NCI-H2107 treated with DMSO at 0.1 percent for 48 hours (cell line): ENCODE data around the gene ZNF862.
"Not testable (repeated sequence)": the region's sequence is repeated elsewhere in the genome, so short reads cannot be mapped to it uniquely, and the experiment has no call there.

Source experiments
- DNase-seq: peaks from one replicate; lab custom pipeline; 2025; ENCODE audit not compliant: unreplicated experiment; lab: John Stamatoyannopoulos, UW

Gene ZNF862

DNA sequence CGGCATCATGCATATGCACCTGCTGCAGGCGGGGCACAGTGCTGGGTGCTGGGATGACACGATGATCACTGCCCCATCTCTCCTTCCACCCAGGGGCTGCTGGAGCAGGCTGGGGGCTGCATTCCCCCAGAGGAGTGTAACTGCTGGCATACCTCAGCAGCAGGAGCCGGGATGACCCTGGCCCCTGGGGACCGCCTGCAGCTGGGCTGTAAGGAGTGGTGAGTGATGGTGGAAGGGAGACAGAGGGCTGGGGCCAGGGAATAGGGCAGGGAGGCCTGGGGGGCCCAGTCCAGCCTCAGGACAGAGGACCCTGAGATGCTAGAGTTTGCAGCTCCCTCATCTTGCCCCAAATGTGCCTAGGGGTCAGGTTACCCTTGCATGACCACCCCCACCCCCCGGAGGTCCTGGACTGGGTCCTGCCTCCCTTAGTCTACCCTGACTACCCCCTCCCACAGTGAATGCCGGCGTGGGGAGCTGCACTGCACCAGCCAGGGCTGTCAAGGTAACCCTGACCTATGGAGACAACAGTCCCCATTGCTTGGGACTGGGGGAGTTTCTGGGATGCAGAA is 14.5 kb upstream of the ZNF862 start:
- DNase-seq: no peak

DNA sequence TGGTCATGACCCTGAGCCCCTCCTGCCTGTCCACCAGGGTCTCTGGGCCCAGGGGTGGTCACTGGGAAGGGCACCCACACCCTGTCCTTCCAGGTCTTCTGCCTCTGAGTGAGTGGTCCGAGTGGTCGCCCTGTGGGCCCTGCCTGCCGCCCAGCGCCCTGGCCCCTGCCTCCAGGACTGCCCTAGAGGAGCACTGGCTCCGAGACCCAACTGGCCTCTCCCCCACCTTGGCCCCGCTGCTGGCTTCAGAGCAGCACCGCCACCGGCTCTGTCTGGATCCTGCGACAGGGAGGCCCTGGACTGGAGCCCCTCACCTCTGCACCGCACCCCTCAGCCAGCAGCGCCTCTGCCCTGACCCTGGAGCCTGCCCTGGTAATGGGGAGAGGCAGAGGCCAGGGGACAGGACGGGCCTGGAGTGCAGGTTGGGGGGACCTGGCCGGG is 13.9 kb upstream of the ZNF862 start:
- no peak for DNase-seq

DNA sequence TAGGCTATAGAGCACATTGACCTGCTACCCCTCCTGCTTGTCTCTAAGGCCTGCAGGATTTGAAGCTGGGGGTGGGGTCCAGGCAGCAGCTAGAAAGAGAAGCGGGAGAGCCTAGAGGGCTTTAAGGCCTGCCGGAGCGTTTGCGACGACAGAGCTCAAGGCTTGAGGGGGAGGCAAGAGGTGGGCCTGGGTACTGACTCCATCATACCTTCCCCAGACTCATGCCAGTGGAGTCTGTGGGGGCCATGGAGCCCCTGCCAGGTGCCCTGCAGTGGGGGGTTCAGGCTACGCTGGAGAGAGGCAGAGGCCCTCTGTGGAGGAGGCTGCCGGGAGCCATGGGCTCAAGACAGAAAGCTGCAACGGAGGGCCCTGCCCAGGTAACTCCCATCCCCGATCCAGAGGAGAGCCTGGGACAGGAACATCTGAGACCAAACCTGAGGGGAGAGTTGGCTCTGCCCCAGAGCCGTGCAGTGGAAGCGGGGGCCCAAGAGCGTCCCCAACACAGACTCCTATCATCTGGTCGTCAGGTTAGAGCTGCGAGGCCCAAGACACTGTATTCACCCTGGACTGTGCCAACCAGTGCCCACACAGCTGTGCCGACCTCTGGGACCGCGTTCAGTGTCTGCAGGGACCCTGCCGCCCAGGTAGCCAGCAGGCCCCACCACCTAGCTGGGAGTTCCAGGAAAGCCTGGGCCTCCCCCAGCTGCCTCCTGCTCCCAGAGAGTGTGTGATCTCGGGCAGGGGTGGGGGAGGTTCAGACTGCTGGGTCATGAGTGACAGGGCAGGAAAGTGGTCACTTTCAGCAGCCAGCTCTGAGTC is 13.2 kb upstream of the ZNF862 start:
- DNase-seq: no peak

DNA sequence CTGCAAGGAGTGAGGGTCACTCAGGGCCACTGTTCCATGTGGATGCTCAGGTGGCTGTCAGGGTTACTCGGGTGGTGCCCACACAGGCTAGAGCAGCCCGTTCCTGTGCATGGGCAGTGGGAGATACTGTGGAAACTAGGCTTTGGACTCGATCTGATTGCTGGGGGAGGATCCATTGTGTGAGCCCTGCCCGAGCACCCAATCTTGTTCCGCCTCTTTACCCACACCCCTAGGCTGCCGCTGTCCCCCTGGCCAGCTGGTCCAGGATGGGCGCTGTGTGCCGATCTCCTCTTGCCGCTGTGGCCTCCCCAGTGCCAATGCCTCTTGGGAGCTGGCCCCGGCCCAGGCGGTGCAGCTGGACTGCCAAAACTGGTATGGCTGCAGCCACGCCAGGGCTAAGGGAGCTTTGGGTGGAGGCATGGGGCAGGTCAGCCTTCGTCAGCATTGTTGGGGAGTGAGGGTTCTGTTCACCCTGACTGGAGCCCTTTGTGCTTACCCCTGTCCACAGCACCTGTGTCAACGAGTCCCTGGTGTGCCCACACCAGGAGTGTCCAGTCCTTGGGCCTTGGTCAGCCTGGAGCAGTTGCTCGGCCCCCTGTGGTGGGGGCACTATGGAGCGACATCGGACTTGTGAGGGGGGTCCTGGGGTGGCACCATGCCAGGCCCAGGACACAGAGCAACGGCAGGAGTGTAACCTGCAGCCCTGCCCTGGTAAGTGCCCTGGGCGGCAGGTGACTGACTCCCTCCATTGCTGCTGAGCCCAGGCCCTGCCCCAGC is 12.4 kb upstream of the ZNF862 start:
- DNase-seq: no peak

DNA sequence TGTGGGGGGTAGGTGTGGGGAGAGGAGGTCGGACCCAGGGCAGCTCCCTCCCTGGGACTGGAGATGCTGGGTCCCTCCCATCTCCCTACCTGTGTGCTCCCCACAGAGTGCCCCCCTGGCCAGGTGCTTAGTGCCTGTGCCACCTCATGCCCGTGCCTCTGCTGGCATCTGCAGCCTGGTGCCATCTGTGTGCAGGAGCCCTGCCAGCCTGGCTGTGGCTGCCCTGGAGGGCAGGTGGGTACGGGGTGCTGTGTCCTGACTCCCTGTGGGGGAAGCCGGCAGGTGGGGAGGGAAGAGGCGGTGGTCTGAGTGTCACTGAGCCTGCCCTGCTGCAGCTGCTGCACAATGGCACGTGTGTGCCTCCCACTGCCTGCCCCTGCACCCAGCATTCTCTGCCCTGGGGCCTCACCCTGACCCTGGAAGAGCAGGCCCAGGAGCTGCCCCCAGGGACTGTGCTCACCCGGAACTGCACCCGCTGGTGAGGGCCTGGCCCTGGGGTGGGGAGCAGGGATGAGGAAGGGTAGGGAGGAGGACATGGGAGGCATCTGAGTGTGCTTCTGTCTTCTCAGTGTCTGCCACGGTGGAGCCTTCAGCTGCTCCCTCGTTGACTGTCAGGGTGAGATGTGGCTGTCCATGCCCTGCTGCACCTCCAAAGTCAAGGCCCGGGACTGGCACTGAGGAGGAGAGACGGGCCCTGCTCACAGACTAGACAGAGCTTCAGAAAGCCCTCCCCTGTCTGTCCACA is 11.7 kb upstream of the ZNF862 start:
- peak; percentile 25 for DNase-seq

DNA sequence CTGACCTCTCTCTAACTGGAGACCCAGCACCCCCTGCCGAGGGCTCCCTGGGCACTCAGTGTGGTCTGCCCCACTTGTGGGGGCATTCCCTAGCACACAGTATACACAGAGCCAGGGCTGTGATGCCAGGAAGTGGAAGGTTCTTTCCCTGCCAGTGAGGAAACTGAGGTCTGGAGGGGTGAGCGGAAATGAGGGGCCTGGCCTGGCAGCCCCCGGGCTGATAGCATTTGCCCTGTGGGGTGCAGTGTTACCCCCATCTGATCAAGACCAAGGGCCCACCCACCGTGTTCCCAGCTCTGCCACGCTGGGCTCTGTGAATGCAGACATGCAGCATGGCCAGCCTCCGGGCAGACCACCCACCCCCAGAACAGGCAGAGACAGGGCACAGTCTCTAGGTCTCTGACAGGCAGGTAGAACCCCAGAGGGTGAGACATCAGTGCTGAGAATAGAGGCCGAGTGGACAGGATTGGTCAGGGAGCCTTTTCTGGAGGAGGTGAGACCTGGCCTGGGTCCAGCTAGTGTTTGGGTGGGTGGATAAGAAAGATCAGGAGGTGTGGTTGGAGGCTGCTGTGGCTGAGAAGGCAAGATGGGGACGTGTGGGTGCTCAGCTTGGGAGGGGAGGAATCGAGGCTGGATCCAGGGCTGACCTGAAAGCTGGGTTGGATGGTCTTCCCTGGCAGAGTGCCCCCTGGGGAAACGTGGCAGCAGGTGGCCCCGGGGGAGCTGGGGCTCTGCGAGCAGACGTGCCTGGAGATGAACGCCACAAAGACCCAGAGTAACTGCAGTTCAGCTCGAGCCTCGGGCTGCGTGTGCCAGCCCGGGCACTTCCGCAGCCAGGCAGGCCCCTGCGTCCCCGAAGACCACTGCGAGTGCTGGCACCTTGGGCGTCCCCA is 10.8 kb upstream of the ZNF862 start:
- DNase-seq: no peak

DNA sequence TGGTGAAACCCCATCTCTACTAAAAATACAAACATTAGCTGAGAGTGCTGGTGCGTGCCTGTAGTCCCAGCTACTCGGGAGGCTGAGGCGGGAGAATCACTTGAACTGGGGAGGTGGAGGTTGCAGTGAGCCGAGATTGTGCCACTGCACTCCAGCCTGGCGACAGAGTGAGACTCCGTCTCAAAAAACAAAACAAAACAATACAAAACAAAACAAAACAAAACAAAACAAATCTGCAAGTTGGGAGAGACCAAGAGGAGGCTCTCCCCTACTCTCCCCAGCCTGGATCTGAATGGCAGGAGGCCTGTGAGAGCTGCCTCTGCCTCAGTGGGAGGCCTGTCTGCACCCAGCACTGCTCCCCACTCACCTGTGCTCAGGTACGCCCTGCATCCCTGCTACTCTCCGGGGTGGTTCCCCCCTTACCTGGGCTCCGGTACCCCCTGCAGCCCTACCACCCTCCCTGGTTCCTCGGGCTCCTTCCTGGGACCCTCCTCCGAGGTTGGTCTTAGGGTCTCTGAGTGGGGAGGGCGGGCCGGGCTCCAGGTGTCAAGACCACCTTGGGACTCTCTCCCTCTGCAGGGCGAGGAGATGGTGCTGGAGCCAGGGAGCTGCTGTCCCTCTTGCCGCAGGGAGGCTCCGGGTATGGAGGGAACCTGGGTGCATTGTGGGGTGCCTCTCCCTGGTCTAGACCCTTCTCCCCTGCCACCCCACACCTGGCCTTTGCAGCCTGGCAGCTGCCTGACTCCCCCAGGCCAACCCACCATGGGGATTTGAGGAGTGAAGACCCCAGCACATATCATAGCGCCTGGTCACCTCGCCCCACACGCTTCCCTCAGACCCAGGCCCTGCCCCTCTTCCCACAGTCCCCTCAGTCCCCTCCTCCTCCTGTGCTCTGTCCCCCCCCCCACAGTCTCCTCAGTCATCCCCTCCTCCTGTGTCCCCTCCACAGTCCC is 9.5 kb upstream of the ZNF862 start:
- no peak for DNase-seq

DNA sequence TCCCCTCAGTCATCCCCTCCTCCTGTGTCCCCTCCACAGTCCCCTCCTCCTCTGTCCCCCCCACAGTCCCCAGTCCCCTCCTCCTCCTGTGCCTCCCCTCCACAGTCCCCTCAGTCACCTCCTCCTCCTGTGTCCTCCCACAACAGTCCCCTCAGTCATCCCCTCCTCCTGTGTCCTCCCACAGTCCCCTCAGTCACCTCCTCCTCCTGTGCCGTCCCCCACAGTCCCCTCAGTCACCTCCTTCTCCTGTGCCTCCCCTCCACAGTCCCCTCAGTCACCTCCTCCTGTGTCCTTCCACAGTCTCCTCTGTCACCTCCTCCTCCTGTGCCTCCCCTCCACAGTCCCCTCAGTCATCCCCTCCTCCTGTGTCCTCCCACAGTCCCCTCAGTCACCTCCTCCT is 7.6 kb upstream of the ZNF862 start:
- not testable (repeated sequence) for DNase-seq

DNA sequence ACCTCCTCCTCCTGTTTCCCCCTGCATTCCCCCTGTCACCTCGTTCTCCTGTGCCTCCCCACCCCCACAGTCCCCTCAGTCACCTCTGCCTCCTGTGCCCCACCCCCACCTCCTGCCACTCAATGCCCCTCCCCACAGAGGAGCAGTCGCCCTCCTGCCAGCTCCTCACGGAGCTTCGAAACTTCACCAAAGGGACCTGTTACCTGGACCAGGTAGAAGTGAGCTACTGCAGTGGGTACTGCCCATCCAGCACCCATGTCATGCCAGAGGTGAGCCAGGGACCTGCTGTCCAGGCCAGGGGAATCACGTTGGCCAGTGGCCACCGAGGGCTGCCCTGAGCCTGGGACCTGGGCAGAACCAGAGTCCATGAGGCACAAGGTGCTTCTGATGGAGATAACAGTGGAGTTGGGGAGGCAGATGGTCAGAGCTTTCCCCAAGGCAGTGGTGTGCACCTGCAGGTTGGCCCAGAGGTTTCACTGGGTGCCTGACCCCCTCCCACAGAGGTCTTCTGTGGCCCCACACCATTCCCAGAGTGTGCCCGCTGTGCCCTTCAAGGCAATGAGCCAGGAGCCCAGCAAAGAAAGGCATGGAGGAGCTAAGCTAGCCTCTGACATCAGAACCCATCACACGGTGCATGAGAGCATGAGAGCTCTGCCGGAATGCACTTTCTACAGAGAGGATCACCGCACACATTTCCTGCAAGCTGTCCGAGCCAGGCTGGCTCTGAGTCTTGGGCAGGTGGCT is 7.0 kb upstream of the ZNF862 start:
- DNase-seq: no peak

DNA sequence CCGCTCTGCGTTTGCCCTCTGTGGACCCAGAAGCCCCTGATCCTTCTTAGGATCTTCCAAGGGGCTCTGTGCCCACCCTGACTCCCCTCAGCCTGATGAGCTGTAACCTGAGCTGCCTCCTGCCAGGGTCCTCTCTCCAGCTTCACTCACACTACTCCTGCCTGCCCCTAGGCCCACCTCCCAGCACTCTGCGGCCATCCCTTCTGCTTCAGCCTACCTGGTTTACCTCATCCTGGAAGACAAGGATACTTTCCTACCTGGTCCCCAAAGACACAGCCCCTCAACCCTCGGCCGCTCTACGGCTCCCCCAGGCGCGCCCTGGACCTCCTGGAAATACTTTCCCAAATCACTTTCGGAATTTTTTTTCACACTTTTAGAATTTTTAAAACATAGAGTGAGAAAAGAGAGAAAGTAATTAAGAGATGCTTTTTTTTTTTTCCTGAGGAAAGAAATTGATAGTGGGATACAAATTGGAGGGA is 6.4 kb upstream of the ZNF862 start:
- DNase-seq: no peak

DNA sequence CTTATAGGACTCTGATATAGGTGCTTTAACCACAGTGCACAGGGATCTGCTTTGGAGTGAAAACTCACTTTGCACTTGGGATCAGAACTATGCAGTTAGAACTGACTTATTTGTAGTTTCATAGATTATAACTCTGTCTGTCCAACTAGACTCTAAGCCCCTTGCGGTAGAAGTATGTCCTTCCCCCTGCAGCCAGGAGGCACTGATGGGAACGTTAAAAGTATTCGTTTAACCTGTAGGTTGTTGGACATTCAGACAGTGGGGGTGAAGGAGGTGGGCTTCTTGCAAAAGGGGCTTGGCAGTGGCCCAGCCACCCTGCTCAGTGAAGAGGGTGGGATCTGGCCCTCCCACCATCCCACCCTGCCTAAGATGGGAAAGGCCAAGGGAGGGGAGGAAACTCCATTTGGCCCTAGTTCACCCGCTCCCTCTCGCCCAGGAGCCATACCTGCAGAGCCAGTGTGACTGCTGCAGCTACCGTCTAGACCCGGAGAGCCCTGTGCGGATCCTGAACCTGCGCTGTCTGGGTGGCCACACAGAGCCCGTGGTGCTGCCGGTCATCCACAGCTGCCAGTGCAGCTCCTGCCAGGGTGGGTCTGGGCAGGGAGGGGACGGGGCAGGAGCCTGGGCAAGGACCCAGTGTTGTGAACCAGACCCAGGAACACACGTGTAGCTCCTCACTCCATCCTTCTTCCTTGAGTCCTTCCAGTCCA is 5.7 kb upstream of the ZNF862 start:
- DNase-seq: no peak

DNA sequence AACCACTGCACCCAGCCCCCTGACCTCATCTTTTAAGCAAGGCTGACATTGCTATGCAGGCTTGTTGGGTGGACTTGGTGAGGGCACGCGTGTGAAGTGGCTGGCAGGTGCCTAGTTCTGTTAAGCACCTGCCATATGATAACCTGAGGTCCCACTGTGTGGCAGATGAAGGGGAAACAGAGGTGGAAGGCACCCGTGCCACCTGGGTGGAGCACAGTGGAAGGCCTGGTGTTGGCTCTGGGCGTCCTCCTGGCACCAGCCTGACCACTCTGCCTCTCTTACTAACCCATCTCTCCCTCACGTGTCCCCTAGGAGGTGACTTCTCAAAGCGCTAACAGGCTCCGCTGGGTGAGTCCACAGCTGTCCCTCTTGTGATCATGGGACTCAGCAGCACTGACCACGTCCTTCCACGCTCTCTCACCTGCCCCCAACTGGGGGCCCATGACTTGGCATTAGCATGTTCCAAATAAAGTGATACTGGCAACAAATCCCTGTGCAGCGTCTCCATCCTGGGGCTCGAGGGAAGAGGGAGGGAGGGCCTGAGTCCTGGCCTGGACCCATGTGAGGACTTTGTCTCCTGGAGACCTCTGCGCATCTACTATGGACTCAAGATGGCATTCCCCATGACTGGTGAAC is 4.6 kb upstream of the ZNF862 start:
- no peak for DNase-seq

DNA sequence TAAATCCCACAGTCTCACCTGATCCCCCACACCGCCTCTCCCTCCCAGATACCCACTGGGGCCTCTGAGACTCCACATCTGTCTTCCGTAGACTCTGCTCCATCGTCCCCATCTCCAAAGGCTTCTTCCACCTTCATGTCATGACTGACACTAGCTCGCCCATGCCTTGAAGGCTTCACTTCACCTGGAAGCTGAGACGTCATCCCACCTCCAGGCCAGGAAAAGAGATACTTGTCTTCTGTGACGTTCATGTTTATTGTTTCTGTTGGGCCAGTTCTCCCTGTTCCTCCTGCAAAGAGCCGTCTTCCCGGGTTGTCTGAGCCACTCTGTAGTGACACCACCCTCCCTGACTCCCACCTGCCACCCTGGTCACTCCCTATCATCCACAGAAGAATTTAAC is 3.6 kb upstream of the ZNF862 start:
- no peak for DNase-seq

DNA sequence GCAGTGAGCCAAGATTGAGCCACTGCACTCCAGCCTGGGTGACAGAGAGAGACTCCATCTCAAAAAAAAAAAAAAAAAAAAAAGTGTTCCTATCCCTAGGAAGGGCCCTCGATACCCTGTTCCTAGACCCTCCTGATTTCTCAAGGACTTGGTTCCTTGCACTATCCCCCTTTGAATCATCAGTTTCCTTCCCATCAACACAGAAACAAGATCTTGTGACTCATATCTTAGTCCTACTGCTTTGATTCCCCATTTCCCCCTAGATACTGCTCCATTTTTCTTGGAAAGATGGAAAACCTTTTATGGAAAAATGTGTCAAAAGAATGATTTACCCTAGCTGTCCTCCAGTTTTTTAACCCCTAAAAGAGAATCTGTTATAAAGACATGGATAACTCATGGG is 1.7 kb upstream of the ZNF862 start:
- DNase-seq: no peak

DNA sequence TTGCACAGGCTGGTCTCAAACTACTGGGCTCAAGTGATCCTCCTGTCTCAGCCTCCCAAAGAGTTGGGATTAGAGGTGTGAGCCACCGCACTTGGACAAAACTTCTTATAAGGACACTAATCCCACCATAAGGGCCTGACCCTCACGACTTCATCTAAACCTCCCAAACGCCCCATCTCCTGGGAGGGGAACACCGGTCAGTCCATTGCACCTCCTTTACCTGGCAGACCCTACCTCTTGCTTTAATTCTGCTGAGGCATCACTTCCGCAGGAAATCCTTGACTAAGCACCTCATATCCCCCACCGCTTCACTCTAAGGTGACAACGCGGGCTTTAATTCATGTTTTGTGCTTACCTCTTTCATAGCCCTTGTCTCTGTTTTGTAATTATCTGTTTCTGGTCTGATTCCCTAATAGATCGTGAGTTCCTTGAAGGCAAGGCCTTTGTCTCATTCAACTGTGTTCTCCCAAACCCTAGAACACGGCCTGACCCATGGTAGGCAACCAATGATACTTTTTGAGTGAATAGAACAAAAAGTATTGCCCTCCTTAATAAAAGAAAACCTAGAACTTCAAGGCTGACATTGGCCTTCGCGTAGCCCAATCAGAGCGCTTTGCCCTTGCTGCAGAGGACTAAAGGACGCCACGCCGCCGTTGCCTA is 481 bp upstream of the ZNF862 start:
- DNase-seq: no peak

DNA sequence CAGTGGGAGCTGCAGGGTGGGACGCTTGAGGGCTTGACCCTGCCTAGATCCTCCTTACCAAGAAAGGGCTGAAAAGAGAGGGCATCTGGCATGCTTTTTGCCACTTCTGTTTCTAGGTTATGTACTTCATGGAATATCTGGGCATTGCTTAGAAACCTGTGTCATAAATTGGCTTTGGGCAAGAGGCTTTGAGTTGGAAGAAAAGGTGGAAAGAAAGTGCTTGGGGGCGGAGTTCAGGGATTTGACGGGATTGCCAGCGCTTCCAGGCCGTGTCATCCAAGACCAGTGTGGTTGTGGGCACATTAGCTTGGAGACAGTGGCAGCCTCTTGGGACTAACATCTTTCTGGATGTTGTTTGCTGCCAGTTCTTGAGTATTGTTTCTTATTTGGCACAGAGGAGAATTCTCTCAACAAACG is 825 bp downstream of the ZNF862 start:
- DNase-seq: no peak

DNA sequence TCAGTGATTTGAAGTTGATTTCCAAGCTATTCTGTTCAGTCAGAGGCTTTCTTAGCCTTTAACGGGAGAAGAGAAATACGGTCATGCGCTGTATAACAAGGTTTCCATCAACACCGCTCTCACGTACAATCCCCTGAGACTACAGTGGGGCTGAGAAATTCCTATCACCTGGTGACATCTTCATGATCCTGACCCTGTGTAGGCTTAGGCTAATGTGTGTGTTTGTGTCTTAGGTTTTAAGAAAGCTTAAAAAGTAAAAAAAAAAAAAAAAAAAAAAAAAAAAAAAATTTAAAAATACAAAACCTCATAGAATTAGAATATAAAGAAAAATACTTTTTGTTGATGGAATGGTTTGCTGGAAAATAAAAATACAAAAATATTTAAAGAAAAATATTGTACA is 1.8 kb downstream of the ZNF862 start:
- DNase-seq: no peak
